Femur (tissue), 1 donor: Measurements from ENCODE around the gene AVP.

Source experiments
- DNase-seq: peaks from one replicate; pipeline ENCODE4 v3.0.0-alpha.2; 2017

The AVP gene

GRCh38 chr20:3047486-3048419 is 36.8 kb downstream of the AVP start:
- no peak for DNase-seq

GRCh38 chr20:3046677-3047462 is 37.7 kb downstream of the AVP start:
- peak; percentile 47 for DNase-seq

GRCh38 chr20:3045816-3046676 is 38.5 kb downstream of the AVP start, which contains the start of gene MRPS26:
Gene MRPS26 (plus strand): TSS chr20:3046052. CDS start chr20:3046069, 17 bp downstream.
- peak; percentile 94 for DNase-seq

- peak; percentile 89 for DNase-seq
Observed at GRCh38 chr20:3045042-3045815, 39.3 kb downstream of the AVP start.

GRCh38 chr20:3044336-3044965 is 40.1 kb downstream of the AVP start:
- no peak for DNase-seq

- no peak for DNase-seq
Observed at GRCh38 chr20:3043322-3043721, 41.2 kb downstream of the AVP start, which contains the start of gene GNRH2. Gene GNRH2 (plus strand): TSS chr20:3043622. CDS start chr20:3044415, 793 bp downstream.

- DNase-seq, result peak; percentile 76
Observed at GRCh38 chr20:3042625-3043024, 41.9 kb downstream of the AVP start.

GRCh38 chr20:3041854-3042409 is 42.6 kb downstream of the AVP start:
- no peak for DNase-seq

- no peak for DNase-seq
Observed at GRCh38 chr20:3040086-3040485, 44.4 kb downstream of the AVP start.

- DNase-seq, result no peak
Observed at GRCh38 chr20:3039426-3039825, 45.1 kb downstream of the AVP start.

- no peak for DNase-seq
Observed at GRCh38 chr20:3038454-3038853, 46.1 kb downstream of the AVP start.

GRCh38 chr20:3037654-3038053 is 46.9 kb downstream of the AVP start:
- DNase-seq, result no peak

GRCh38 chr20:3032624-3033023 is 51.9 kb downstream of the AVP start:
- no peak for DNase-seq
